Astrocyte (in vitro differentiated cells and primary cell): ENCODE data around the gene CNIH3. TPM values are rescaled to one million over a fixed set of nuclear protein-coding genes. Genes with fewer than 3 reads are reported as not detected.

Source experiments
- DNase-seq: peaks from one replicate; pipeline ENCODE4 v3.0.0-alpha.2; 2010; ENCODE audit warnings: low read depth
- FAIRE-seq: peaks from 2 replicates; lab custom pipeline; 2011; peaks lifted over from hg19 to GRCh38; lab: Jason Lieb, UNC
- H2AFZ ChIP-seq: 2 replicates; pipeline ENCODE4 v1.6.0; 2012; ENCODE audit warnings: low read depth, low read length, inconsistent platforms
- H3K27ac ChIP-seq: 2 replicates; pipeline ENCODE4 v1.5.1; 2011; ENCODE audit warnings: low read depth, low read length, inconsistent platforms
- H3K27me3 ChIP-seq: 2 replicates; pipeline ENCODE4 v1.6.0; 2011; ENCODE audit warnings: low read length, inconsistent platforms; ENCODE audit not compliant: insufficient read depth
- H3K36me3 ChIP-seq: 2 replicates; pipeline ENCODE4 v1.5.1; 2011; ENCODE audit warnings: low read length, inconsistent platforms; ENCODE audit not compliant: insufficient read depth
- H3K4me1 ChIP-seq: 2 replicates; pipeline ENCODE4 v1.5.1; 2011; ENCODE audit warnings: low read length, inconsistent platforms; ENCODE audit not compliant: insufficient read depth
- H3K4me2 ChIP-seq: 2 replicates; pipeline ENCODE4 v1.6.0; 2012; ENCODE audit warnings: low read length, inconsistent platforms
- H3K4me3 ChIP-seq: 2 replicates; pipeline ENCODE4 v1.5.1; 2011; ENCODE audit warnings: low read depth, mild to moderate bottlenecking, low read length, inconsistent platforms; ENCODE audit not compliant: insufficient read depth
- H3K79me2 ChIP-seq: 2 replicates; pipeline ENCODE4 v1.6.0; 2012; ENCODE audit warnings: mild to moderate bottlenecking, low read length, inconsistent platforms; ENCODE audit not compliant: insufficient read depth
- H3K9ac ChIP-seq: 2 replicates; pipeline ENCODE4 v1.6.0; 2012; ENCODE audit warnings: mild to moderate bottlenecking, low read length, inconsistent platforms
- H3K9me3 ChIP-seq: 2 replicates; pipeline ENCODE4 v1.5.1; 2012; ENCODE audit warnings: low read depth, mild to moderate bottlenecking, low read length, inconsistent platforms; ENCODE audit not compliant: insufficient read depth
- H4K20me1 ChIP-seq: 2 replicates; pipeline ENCODE4 v1.6.0; 2012; ENCODE audit warnings: low read length, inconsistent platforms; ENCODE audit not compliant: insufficient read depth
- H3K27ac Mint-ChIP-seq: one replicate; pipeline ENCODE4 v1.8.0; 2021; ENCODE audit warnings: mild to moderate bottlenecking, mixed read lengths; ENCODE audit not compliant: unreplicated experiment
- H3K27me3 Mint-ChIP-seq: one replicate; pipeline ENCODE4 v1.8.0; 2021; ENCODE audit warnings: low read depth, mixed read lengths; ENCODE audit not compliant: unreplicated experiment
- H3K36me3 Mint-ChIP-seq: one replicate; pipeline ENCODE4 v1.8.0; 2021; ENCODE audit warnings: low read depth, mixed read lengths; ENCODE audit not compliant: unreplicated experiment
- H3K4me1 Mint-ChIP-seq: one replicate; pipeline ENCODE4 v1.8.0; 2021; ENCODE audit warnings: low read depth, mixed read lengths; ENCODE audit not compliant: unreplicated experiment
- H3K4me3 Mint-ChIP-seq: one replicate; pipeline ENCODE4 v1.8.0; 2021; ENCODE audit warnings: mild to moderate bottlenecking, moderate library complexity, mixed read lengths; ENCODE audit not compliant: unreplicated experiment
- H3K9me3 Mint-ChIP-seq: one replicate; pipeline ENCODE4 v1.8.0; 2021; ENCODE audit warnings: mild to moderate bottlenecking, mixed read lengths; ENCODE audit not compliant: unreplicated experiment
- CTCF ChIP-seq: IDR thresholded peaks from 2 replicates; pipeline ENCODE4 v1.5.1; 2011; ENCODE audit warnings: low read depth, mild to moderate bottlenecking, inconsistent platforms, low read length, moderate library complexity; ENCODE audit not compliant: insufficient read depth
- EZH2 ChIP-seq: IDR thresholded peaks from 2 replicates; pipeline ENCODE4 v1.6.1; 2012; ENCODE audit warnings: mild to moderate bottlenecking, low read length, inconsistent platforms; ENCODE audit not compliant: insufficient read depth
- total RNA-seq: library from RNA; stranded (reverse); gene quantifications from 2 replicates; pipeline ENCODE4 v1.2.1, GENCODE V29; 2021

The CNIH3 gene
- total RNA-seq, 1 donor from 2014 or later = 7.7 TPM

GRCh38 chr1:224770336-224770693 lies 154.2 kb downstream of the CNIH3 start:
- H3K27ac ChIP-seq = no peak overlapping the region
- H3K36me3 ChIP-seq = no peaks in the 10 kb centered on the region
- H3K4me1 ChIP-seq = peaks cover 10% of the 10 kb centered on the region
- H3K79me2 ChIP-seq = no peaks in the 10 kb centered on the region
- H3K9ac ChIP-seq = no peak overlapping the region
- DNase-seq (peak; percentile 62), FAIRE-seq (no peak)
- Mint-ChIP-seq H3K4me3 (no peak overlapping the region), H3K4me1 (peaks cover 9% of the 10 kb centered on the region), H3K27ac (no peak overlapping the region), H3K27me3 (peaks cover 25% of the 10 kb centered on the region), H3K9me3 (peaks cover 3% of the 10 kb centered on the region), H3K36me3 (no peaks in the 10 kb centered on the region)
- no peak overlapping the region for H2AFZ ChIP-seq
- H4K20me1 ChIP-seq = no peaks in the 10 kb centered on the region
- TF ChIP-seq EZH2 = no peak
- no peak for TF ChIP-seq CTCF
- no peak overlapping the region for H3K4me3 ChIP-seq
- H3K4me2 ChIP-seq = peak overlapping the region; percentile 44
- H3K27me3 ChIP-seq = no peaks in the 10 kb centered on the region
- no peaks in the 10 kb centered on the region for H3K9me3 ChIP-seq

- peaks cover 10% of the 10 kb centered on the region for H3K4me1 ChIP-seq
- H3K36me3 ChIP-seq = no peaks in the 10 kb centered on the region
- H3K4me3 ChIP-seq = no peak overlapping the region
- peaks cover 9% of the 10 kb centered on the region for H3K4me1 Mint-ChIP-seq
- H3K4me3 Mint-ChIP-seq = no peak overlapping the region
- H3K4me2 ChIP-seq = no peak overlapping the region
- no peak overlapping the region for H3K9ac ChIP-seq
- H3K27ac ChIP-seq = no peak overlapping the region
- H3K36me3 Mint-ChIP-seq = no peaks in the 10 kb centered on the region
- FAIRE-seq (no peak), DNase-seq (no peak)
- H3K9me3 ChIP-seq = no peaks in the 10 kb centered on the region
- peaks cover 8% of the 10 kb centered on the region for H3K27me3 Mint-ChIP-seq
- H4K20me1 ChIP-seq = no peaks in the 10 kb centered on the region
- no peaks in the 10 kb centered on the region for H3K79me2 ChIP-seq
- peaks cover 3% of the 10 kb centered on the region for H3K9me3 Mint-ChIP-seq
- H2AFZ ChIP-seq = no peak overlapping the region
- H3K27ac Mint-ChIP-seq = no peak overlapping the region
- no peak for TF ChIP-seq EZH2
- no peak for TF ChIP-seq CTCF
- no peaks in the 10 kb centered on the region for H3K27me3 ChIP-seq
Observed at GRCh38 chr1:224773646-224774045, 157.5 kb downstream of the CNIH3 start.

- H4K20me1 ChIP-seq = no peaks in the 10 kb centered on the region
- H3K36me3 Mint-ChIP-seq = no peaks in the 10 kb centered on the region
- H3K79me2 ChIP-seq = no peaks in the 10 kb centered on the region
- H3K36me3 ChIP-seq = no peaks in the 10 kb centered on the region
- H3K4me3 ChIP-seq = no peak overlapping the region
- H3K9me3 ChIP-seq = no peaks in the 10 kb centered on the region
- TF ChIP-seq CTCF (no peak), EZH2 (no peak)
- no peak overlapping the region for H3K27ac ChIP-seq
- H2AFZ ChIP-seq = no peak overlapping the region
- DNase-seq = no peak
- H3K4me1 ChIP-seq = peaks cover 10% of the 10 kb centered on the region
- H3K27me3 Mint-ChIP-seq = peaks cover 8% of the 10 kb centered on the region
- no peaks in the 10 kb centered on the region for H3K27me3 ChIP-seq
- FAIRE-seq = no peak
- H3K4me1 Mint-ChIP-seq = peaks cover 9% of the 10 kb centered on the region
- no peak overlapping the region for H3K27ac Mint-ChIP-seq
- H3K9ac ChIP-seq = no peak overlapping the region
- peaks cover 6% of the 10 kb centered on the region for H3K9me3 Mint-ChIP-seq
- no peak overlapping the region for H3K4me3 Mint-ChIP-seq
- H3K4me2 ChIP-seq = no peak overlapping the region
Observed at GRCh38 chr1:224774378-224774777, 158.3 kb downstream of the CNIH3 start.
